PC-9 (cell line): Measurements from ENCODE around the gene ANKDD1A. TPM values are rescaled to one million over a fixed set of nuclear protein-coding genes. Genes with fewer than 3 reads are reported as not detected.
A peak's percentile ranks its signal among the peaks of the same experiment; 100 is the strongest.

Experiments
- BruUV-seq: library from RNA; stranded (reverse); fragments of 400-500 nt; replicated peaks from 2 replicates; lab custom pipeline; 2021; lab: Mats Ljungman, UMichigan
- CTCF ChIA-PET: fragments of 300-600 bp; sonication (Branson Sonifier 250); formaldehyde crosslinking; loops from one replicate; lab custom pipeline; 2022; ENCODE audit warnings: antibody characterized with exemption; lab: Charles Lee
- POLR2A ChIA-PET: fragments of 300-600 bp; sonication (Branson Sonifier 250); formaldehyde crosslinking; loops from one replicate; lab custom pipeline; 2022; ENCODE audit warnings: antibody characterized with exemption; ENCODE audit not compliant: unreplicated experiment; lab: Charles Lee
- DNase-seq, 2 experiments: peaks; one replicate each; pipeline versions ENCODE4 v3.0.0 to v3.0.0-alpha.2; 2015 to 2022; ENCODE audit warnings: mixed read lengths in 1 of 2
- H2AFZ ChIP-seq: fragments of 200-600 bp; sonication (generic); 2 replicates; pipeline ENCODE4 v1.8.1; 2017; ENCODE audit warnings: antibody characterized with exemption
- H3F3A ChIP-seq: fragments of 200-600 bp; sonication (generic); 2 replicates; pipeline ENCODE4 v1.8.1; 2017; ENCODE audit warnings: antibody characterized with exemption, mild to moderate bottlenecking, low read depth; ENCODE audit not compliant: insufficient read depth
- H3K27ac ChIP-seq: fragments of 200-600 bp; sonication (generic); 2 replicates; pipeline ENCODE4 v1.6.1; 2016; ENCODE audit warnings: mixed run types
- H3K27me3 ChIP-seq: fragments of 200-600 bp; sonication (generic); 2 replicates; pipeline ENCODE4 v1.6.1; 2016; ENCODE audit warnings: low read depth, mixed run types; ENCODE audit not compliant: insufficient read depth
- H3K36me3 ChIP-seq: fragments of 200-600 bp; sonication (generic); 2 replicates; pipeline ENCODE4 v1.6.1; 2016; ENCODE audit warnings: low read depth, mixed run types
- H3K4me1 ChIP-seq: fragments of 200-600 bp; sonication (generic); replicated peaks from 2 replicates; pipeline ENCODE4 v1.6.1; 2016; ENCODE audit warnings: mixed run types; ENCODE audit not compliant: insufficient read depth
- H3K4me2 ChIP-seq: fragments of 200-600 bp; sonication (generic); 2 replicates; pipeline ENCODE4 v1.6.1; 2017; ENCODE audit warnings: mixed run types
- H3K4me3 ChIP-seq: fragments of 200-600 bp; sonication (generic); 2 replicates; pipeline ENCODE4 v1.6.1; 2016; ENCODE audit warnings: mixed run types
- H3K79me2 ChIP-seq: fragments of 200-600 bp; sonication (generic); 2 replicates; pipeline ENCODE4 v1.6.1; 2017; ENCODE audit warnings: low read depth, mixed run types
- H3K9me2 ChIP-seq: fragments of 200-600 bp; sonication (generic); 2 replicates; pipeline ENCODE4 v1.8.1; 2017; ENCODE audit warnings: mild to moderate bottlenecking; ENCODE audit not compliant: insufficient read depth
- H3K9me3 ChIP-seq: fragments of 200-600 bp; sonication (generic); 2 replicates; pipeline ENCODE4 v1.8.1; 2016; ENCODE audit warnings: low read depth; ENCODE audit not compliant: insufficient read depth
- H4K20me1 ChIP-seq: fragments of 200-600 bp; sonication (generic); 2 replicates; pipeline ENCODE4 v1.8.1; 2017; ENCODE audit not compliant: insufficient read depth
- EZH2 ChIP-seq: fragments of 200-600 bp; sonication (generic); IDR thresholded peaks from 2 replicates; pipeline ENCODE4 v1.8.0; 2017; ENCODE audit warnings: antibody characterized with exemption, low read depth
- intact Hi-C: fragments of 100-400 bp; cut with micrococcal nuclease; formaldehyde crosslinking; loops from one replicate; pipeline ENCODE4 v1.10.0; 2022; ENCODE audit not compliant: unreplicated experiment
- total RNA-seq: library from RNA; stranded (reverse); gene quantifications from 2 replicates; pipeline ENCODE4 v1.2.3, GENCODE V29; 2021
- TF ChIP-seq, protein P1 (sequence below): fragments of 200-600 bp; sonication (generic); conservative IDR thresholded peaks from 2 replicates; pipeline ENCODE4 v1.6.1; 2017; ENCODE audit warnings: mixed run types, antibody characterized with exemption, mild to moderate bottlenecking, moderate library complexity

The ANKDD1A gene
- total RNA-seq, 1 experiment from 2014 or later = 14.2 TPM

DNA sequence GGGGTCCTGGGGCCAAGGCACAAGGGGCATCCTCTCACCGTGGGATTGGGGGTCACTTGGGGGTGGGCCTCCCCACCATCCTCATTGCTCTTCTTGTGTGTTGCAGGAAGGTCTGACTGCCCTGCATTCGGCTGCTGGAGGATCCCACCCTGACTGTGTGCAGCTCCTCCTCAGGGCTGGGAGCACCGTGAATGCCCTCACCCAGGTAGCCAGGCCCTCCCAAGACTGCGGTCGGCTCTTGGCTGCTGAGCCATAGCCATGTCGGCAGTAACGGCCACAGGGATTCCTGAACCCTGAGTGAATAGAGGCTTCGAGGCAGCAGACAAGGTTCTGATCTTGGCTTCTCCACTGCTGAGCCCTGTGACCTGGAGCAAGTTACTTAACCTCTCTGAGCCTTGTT is 19.7 kb downstream of the ANKDD1A start:
- Histone ChIP-seq H2AFZ (no peak overlapping the region), H3K4me3 (no peak overlapping the region), H3K4me2 (no peak overlapping the region), H3K36me3 (no peaks in the 10 kb centered on the region), H3F3A (no peaks in the 10 kb centered on the region), H3K9me3 (no peaks in the 10 kb centered on the region), H3K27ac (no peak overlapping the region), H3K27me3 (no peaks in the 10 kb centered on the region), H3K9me2 (no peaks in the 10 kb centered on the region), H3K79me2 (no peaks in the 10 kb centered on the region), H4K20me1 (no peaks in the 10 kb centered on the region), H3K4me1 (no peaks in the 10 kb centered on the region)
- ChIA-PET POLR2A (no interaction called here), CTCF (no interaction called here)
- BruUV-seq = no TSS peak
- TF ChIP-seq, protein P1, sequence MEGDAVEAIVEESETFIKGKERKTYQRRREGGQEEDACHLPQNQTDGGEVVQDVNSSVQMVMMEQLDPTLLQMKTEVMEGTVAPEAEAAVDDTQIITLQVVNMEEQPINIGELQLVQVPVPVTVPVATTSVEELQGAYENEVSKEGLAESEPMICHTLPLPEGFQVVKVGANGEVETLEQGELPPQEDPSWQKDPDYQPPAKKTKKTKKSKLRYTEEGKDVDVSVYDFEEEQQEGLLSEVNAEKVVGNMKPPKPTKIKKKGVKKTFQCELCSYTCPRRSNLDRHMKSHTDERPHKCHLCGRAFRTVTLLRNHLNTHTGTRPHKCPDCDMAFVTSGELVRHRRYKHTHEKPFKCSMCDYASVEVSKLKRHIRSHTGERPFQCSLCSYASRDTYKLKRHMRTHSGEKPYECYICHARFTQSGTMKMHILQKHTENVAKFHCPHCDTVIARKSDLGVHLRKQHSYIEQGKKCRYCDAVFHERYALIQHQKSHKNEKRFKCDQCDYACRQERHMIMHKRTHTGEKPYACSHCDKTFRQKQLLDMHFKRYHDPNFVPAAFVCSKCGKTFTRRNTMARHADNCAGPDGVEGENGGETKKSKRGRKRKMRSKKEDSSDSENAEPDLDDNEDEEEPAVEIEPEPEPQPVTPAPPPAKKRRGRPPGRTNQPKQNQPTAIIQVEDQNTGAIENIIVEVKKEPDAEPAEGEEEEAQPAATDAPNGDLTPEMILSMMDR = no peak
- no peak for TF ChIP-seq EZH2
- intact Hi-C loops = no loop called here
- DNase-seq = no peak

DNA sequence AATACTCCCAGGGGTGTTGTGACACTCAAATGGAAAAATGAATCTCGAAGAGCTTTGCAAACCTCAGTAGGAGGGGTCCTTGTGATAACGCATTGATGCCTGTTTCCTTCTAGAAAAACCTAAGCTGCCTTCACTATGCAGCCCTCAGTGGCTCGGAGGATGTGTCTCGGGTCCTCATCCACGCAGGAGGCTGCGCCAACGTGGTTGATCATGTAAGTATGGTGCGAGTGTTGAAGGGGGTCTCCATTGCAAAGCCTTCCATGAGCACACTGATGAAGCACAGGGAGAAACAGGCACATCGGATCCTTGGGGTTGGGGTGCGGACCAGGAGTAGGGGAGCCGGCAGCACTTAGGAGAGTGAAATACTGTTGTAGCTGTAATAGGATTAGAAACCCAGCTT is 22.3 kb downstream of the ANKDD1A start:
- POLR2A ChIA-PET = no interaction called here

DNA sequence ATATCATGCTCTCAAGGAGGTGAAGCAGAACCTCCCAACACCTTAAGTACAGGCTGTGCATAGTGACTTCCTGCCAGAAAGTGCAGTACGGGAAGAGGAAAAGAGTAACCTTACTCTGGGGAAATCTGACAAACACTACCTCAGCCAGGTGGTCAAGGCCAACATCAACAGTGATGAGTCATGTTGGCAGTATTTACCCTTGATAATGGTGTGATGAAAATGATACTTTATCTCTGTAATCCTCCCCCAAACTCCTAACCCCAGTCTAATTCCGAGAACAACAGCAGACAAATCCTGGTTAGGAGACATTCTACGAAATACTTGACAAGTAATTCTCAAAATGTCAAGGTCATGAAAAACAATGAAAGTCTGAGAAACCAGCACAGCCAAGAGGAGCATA is 26.5 kb downstream of the ANKDD1A start:
- peaks cover 4% of the 10 kb centered on the region; the same call in 1 of the 2 replicates for H3F3A ChIP-seq
- H3K4me2 ChIP-seq = peak overlapping the region; percentile 31; the same call in 1 of the 2 replicates
- H2AFZ ChIP-seq = no peak overlapping the region
- H3K27me3 ChIP-seq = no peaks in the 10 kb centered on the region
- ChIA-PET POLR2A (no interaction called here), CTCF (no interaction called here)
- intact Hi-C loops = loop anchor here (2.0 kb wide), 1 partner anchor 43 kb away; no protein-coding TSS in a partner anchor
- H3K9me3 ChIP-seq = no peaks in the 10 kb centered on the region
- DNase-seq = peak; percentile 35 to 72
- H4K20me1 ChIP-seq = no peaks in the 10 kb centered on the region
- H3K79me2 ChIP-seq = no peaks in the 10 kb centered on the region
- H3K4me1 ChIP-seq = peaks cover 9% of the 10 kb centered on the region
- BruUV-seq = no TSS peak
- H3K9me2 ChIP-seq = no peaks in the 10 kb centered on the region
- H3K36me3 ChIP-seq = no peaks in the 10 kb centered on the region
- no peak overlapping the region for H3K4me3 ChIP-seq
- peak overlapping the region; percentile 64 for H3K27ac ChIP-seq
- no peak for TF ChIP-seq EZH2
- TF ChIP-seq, protein P1 = no peak

More for the DNA sequence above, 22.3 kb downstream of the ANKDD1A start:
- H3K4me3 ChIP-seq = no peak overlapping the region
- CTCF ChIA-PET = interaction anchor here (0.6 kb wide), 1 partner anchor 132 kb away, joined by 3 read pairs; no protein-coding TSS in a partner anchor
- H3K27ac ChIP-seq = no peak overlapping the region
- TF ChIP-seq EZH2 = no peak
- TF ChIP-seq, protein P1 = no peak
- H3K9me2 ChIP-seq = no peaks in the 10 kb centered on the region
- H3K4me1 ChIP-seq = peaks cover 9% of the 10 kb centered on the region
- H3F3A ChIP-seq = peaks cover 4% of the 10 kb centered on the region; the same call in 1 of the 2 replicates
- no peaks in the 10 kb centered on the region for H4K20me1 ChIP-seq
- no peaks in the 10 kb centered on the region for H3K27me3 ChIP-seq
- no peaks in the 10 kb centered on the region for H3K36me3 ChIP-seq
- no peak overlapping the region for H3K4me2 ChIP-seq
- no peaks in the 10 kb centered on the region for H3K9me3 ChIP-seq
- H3K79me2 ChIP-seq = no peaks in the 10 kb centered on the region
- no TSS peak for BruUV-seq
- H2AFZ ChIP-seq = no peak overlapping the region
- intact Hi-C loops = no loop called here
- DNase-seq = no peak
